Osteocyte (in vitro differentiated cells): Measurements from ENCODE around the gene FAM8A1. TPM values are rescaled to one million over a fixed set of nuclear protein-coding genes. Genes with fewer than 3 reads are reported as not detected.

ENCODE experiments used
- DNase-seq: peaks from one replicate; pipeline ENCODE4 v3.0.0; 2021; ENCODE audit warnings: mixed read lengths; ENCODE audit not compliant: unreplicated experiment; ENCODE audit errors: extremely low spot score
- H3K27ac Mint-ChIP-seq: one replicate; pipeline ENCODE4 v1.8.0; 2021; ENCODE audit warnings: mild to moderate bottlenecking, mixed read lengths; ENCODE audit not compliant: unreplicated experiment
- H3K27me3 Mint-ChIP-seq: one replicate; pipeline ENCODE4 v1.8.0; 2021; ENCODE audit warnings: mixed read lengths; ENCODE audit not compliant: unreplicated experiment
- H3K36me3 Mint-ChIP-seq: one replicate; pipeline ENCODE4 v1.8.0; 2021; ENCODE audit warnings: mixed read lengths; ENCODE audit not compliant: unreplicated experiment
- H3K4me1 Mint-ChIP-seq: one replicate; pipeline ENCODE4 v1.8.0; 2021; ENCODE audit warnings: mixed read lengths; ENCODE audit not compliant: unreplicated experiment
- H3K4me3 Mint-ChIP-seq: one replicate; pipeline ENCODE4 v1.8.0; 2021; ENCODE audit warnings: mild to moderate bottlenecking, moderate library complexity, mixed read lengths; ENCODE audit not compliant: unreplicated experiment
- H3K9me3 Mint-ChIP-seq: one replicate; pipeline ENCODE4 v1.8.0; 2021; ENCODE audit warnings: mixed read lengths; ENCODE audit not compliant: unreplicated experiment
- total RNA-seq: library from RNA; stranded (reverse); gene quantifications from 2 replicates; pipeline ENCODE4 v1.2.1, GENCODE V29; 2021
- TF ChIP-seq, protein P1 (sequence below): fragments of 200-600 bp; sonication (generic); IDR thresholded peaks from 2 replicates; pipeline ENCODE4 v1.5.0; 2021; ENCODE audit warnings: antibody characterized with exemption, mild to moderate bottlenecking, moderate library complexity

Gene FAM8A1
- total RNA-seq, 1 donor from 2014 or later, result 32.2 TPM

- Mint-ChIP-seq H3K9me3 (no peaks in the 10 kb centered on the region), H3K4me1 (peaks cover 20% of the 10 kb centered on the region), H3K36me3 (peaks cover 39% of the 10 kb centered on the region), H3K27ac (peak overlapping the region; percentile 78), H3K27me3 (no peaks in the 10 kb centered on the region), H3K4me3 (no peak overlapping the region)
- DNase-seq, result no peak
- TF ChIP-seq, protein P1, sequence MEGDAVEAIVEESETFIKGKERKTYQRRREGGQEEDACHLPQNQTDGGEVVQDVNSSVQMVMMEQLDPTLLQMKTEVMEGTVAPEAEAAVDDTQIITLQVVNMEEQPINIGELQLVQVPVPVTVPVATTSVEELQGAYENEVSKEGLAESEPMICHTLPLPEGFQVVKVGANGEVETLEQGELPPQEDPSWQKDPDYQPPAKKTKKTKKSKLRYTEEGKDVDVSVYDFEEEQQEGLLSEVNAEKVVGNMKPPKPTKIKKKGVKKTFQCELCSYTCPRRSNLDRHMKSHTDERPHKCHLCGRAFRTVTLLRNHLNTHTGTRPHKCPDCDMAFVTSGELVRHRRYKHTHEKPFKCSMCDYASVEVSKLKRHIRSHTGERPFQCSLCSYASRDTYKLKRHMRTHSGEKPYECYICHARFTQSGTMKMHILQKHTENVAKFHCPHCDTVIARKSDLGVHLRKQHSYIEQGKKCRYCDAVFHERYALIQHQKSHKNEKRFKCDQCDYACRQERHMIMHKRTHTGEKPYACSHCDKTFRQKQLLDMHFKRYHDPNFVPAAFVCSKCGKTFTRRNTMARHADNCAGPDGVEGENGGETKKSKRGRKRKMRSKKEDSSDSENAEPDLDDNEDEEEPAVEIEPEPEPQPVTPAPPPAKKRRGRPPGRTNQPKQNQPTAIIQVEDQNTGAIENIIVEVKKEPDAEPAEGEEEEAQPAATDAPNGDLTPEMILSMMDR, result no peak
Measured at GRCh38 chr6:17629824-17630510, 29.9 kb downstream of the FAM8A1 start.

DNA sequence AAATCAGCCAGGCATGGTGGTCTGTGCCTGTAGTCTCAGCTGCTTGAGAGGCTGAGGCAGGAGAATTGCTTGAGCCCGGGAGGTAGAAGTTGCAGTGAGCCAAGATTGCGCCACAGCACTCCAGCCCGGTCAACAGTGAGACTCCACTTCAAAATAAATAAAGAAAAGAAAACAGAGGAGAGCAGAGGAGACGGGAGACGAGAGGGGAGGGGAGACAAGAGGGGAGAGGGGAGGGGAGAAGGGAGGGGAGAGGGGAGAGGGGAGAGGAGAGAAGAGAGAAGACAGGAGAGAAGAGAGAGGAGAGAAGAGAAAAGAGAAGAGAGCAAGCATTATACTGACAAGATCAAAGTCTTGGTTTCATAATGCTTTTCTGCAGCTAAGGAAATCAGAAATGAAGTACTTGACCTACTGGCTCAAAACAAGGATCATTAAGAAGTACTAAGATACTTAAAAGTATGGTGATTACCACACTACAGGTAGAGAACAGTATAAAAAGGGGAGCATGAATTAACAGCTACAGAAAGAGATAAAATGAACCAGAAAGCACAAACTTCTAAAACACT is 30.5 kb downstream of the FAM8A1 start:
- DNase-seq, result no peak

GRCh38 chr6:17632934-17633333 is 32.8 kb downstream of the FAM8A1 start:
- peaks cover 25% of the 10 kb centered on the region for H3K4me1 Mint-ChIP-seq
- DNase-seq, result no peak
- H3K4me3 Mint-ChIP-seq, result no peak overlapping the region
- H3K27ac Mint-ChIP-seq, result no peak overlapping the region
- no peaks in the 10 kb centered on the region for H3K9me3 Mint-ChIP-seq
- H3K36me3 Mint-ChIP-seq, result peaks cover 44% of the 10 kb centered on the region
- no peaks in the 10 kb centered on the region for H3K27me3 Mint-ChIP-seq
- TF ChIP-seq, protein P1, result no peak

More for the DNA sequence above, 30.5 kb downstream of the FAM8A1 start:
- H3K27ac Mint-ChIP-seq, result peak overlapping the region; percentile 78
- TF ChIP-seq, protein P1, result no peak
- H3K36me3 Mint-ChIP-seq, result peaks cover 40% of the 10 kb centered on the region
- H3K27me3 Mint-ChIP-seq, result no peaks in the 10 kb centered on the region
- H3K4me3 Mint-ChIP-seq, result no peak overlapping the region
- H3K9me3 Mint-ChIP-seq, result no peaks in the 10 kb centered on the region
- peaks cover 20% of the 10 kb centered on the region for H3K4me1 Mint-ChIP-seq

- Mint-ChIP-seq H3K4me3 (no peak overlapping the region), H3K36me3 (peaks cover 44% of the 10 kb centered on the region), H3K4me1 (peaks cover 32% of the 10 kb centered on the region), H3K27me3 (no peaks in the 10 kb centered on the region), H3K9me3 (no peaks in the 10 kb centered on the region), H3K27ac (no peak overlapping the region)
- no peak for DNase-seq
- TF ChIP-seq, protein P1, result no peak
Measured at GRCh38 chr6:17633465-17634188, 33.5 kb downstream of the FAM8A1 start.

DNA sequence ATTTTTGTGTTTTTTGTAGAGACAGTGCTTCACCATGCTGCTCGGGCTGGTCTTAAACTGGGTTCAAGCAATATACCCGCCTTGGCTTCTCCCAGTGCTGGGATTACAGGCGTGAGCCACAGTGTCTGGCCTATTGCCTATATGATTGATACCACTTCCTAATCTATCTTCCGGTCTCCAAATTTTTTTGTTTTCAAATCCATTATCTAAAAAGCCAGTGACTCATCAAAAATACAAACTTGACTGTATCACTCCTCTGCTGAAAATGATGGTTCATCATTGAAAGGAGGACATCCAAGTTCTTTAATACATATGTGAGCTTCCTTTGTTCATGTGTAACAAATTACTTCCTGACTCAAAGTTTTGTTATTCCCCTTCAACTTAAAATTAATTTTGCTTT is 35.5 kb downstream of the FAM8A1 start:
- H3K36me3 Mint-ChIP-seq, result peaks cover 40% of the 10 kb centered on the region
- no peak overlapping the region for H3K4me3 Mint-ChIP-seq
- TF ChIP-seq, protein P1, result no peak
- no peak for DNase-seq
- peaks cover 33% of the 10 kb centered on the region for H3K4me1 Mint-ChIP-seq
- no peak overlapping the region for H3K27ac Mint-ChIP-seq
- H3K27me3 Mint-ChIP-seq, result no peaks in the 10 kb centered on the region
- H3K9me3 Mint-ChIP-seq, result no peaks in the 10 kb centered on the region
